ENCODE results near the gene ITIH3. TPM values are rescaled to one million over a fixed set of nuclear protein-coding genes. Genes with fewer than 3 reads are reported as not detected.
A peak's percentile ranks its signal among the peaks of the same experiment; 100 is the strongest.

The ITIH3 gene
- total and polyA plus RNA-seq, 2 donors from 2014 or later: 2.1 to 2.3 TPM

DNA sequence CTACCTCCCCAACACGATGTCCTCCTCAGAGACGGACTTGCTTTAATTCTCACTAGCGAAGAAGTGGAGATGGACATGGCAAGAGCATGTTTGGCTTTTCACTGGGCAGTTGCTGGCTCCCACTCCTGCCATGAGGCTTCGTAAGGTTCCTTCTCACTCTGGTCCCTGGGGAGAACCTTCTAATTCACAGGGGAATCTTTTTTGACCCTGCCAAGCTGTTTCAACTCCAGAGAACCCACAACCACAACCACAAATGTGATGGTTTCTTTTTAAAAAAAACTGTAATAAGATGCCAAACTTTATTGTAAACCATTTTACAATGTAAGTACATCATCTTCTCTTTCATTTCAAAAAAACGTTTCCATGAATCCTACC is 41.9 kb downstream of the ITIH3 start:
- Histone ChIP-seq H3K4me3 (ENCODE audit: low read length in 3 of 3) (no peak overlapping the region), H3K27me3 (ENCODE audit: control insufficient read depth, insufficient read depth, low read length) (no peaks in the 10 kb centered on the region), H3K9me3 (ENCODE audit: control insufficient read depth in 2 of 3, insufficient read depth in 1 of 3, low read length in 3 of 3) (no peaks in the 10 kb centered on the region), H3K9ac (ENCODE audit: low read length in 3 of 3) (no peak overlapping the region), H3K36me3 (ENCODE audit: control insufficient read depth in 2 of 3, insufficient read depth in 3 of 3, low read length in 3 of 3) (peaks cover 0 to 10% (median 7%) of the 10 kb centered on the region in 3 donors), H3K4me1 (ENCODE audit: control insufficient read depth in 2 of 3, insufficient read depth in 2 of 3, low read depth in 1 of 3, low read length in 3 of 3) (no peaks in the 10 kb centered on the region), H3K27ac (ENCODE audit: low read depth in 2 of 2, low read length in 2 of 2) (no peak overlapping the region)
- no peak for FAIRE-seq
- intact Hi-C loops (cut with DNase I): no loop called here
- no peak for TF ChIP-seq CTCF (IDR thresholded peaks at IDR 0.05; ENCODE audit: borderline replicate concordance, extremely low read depth, insufficient read depth)
- no peak for DNase-seq

DNA sequence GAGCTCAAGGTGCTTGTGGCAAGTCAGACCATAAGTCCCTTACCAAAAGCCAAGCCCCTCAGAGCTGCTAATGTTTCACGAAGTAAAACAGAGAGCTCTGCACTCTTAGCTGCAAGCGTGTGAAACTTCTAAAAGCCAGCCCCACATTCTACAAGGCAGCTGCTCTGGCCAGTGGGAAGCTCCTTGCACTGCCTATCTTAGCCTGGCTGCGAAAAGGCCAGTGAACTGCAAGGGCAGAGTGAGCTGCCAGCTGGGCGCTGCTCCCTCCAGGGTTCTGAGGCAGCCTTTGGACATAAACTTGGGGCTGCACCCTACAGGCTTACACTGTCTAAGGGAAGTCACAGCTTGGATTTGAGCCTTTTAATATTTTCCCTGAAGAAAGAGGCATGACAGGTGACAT is 42.4 kb downstream of the ITIH3 start:
- FAIRE-seq (no peak), DNase-seq (peak in 1 of 5 donors; percentile 32)
- H3K9ac ChIP-seq (ENCODE audit: low read length in 3 of 3): no peak overlapping the region
- H3K4me3 ChIP-seq (ENCODE audit: low read length in 3 of 3): no peak overlapping the region
- no peak for TF ChIP-seq CTCF (IDR thresholded peaks at IDR 0.05; ENCODE audit: borderline replicate concordance, extremely low read depth, insufficient read depth)
- H3K4me1 ChIP-seq (ENCODE audit: control insufficient read depth in 2 of 3, insufficient read depth in 2 of 3, low read depth in 1 of 3, low read length in 3 of 3): no peaks in the 10 kb centered on the region
- intact Hi-C loops (cut with DNase I): no loop called here
- no peaks in the 10 kb centered on the region for H3K27me3 ChIP-seq (ENCODE audit: control insufficient read depth, insufficient read depth, low read length)
- H3K27ac ChIP-seq (ENCODE audit: low read depth in 2 of 2, low read length in 2 of 2): no peak overlapping the region
- peaks cover 0 to 15% (median 12%) of the 10 kb centered on the region in 3 donors for H3K36me3 ChIP-seq (ENCODE audit: control insufficient read depth in 2 of 3, insufficient read depth in 3 of 3, low read length in 3 of 3)
- H3K9me3 ChIP-seq (ENCODE audit: control insufficient read depth in 2 of 3, insufficient read depth in 1 of 3, low read length in 3 of 3): no peaks in the 10 kb centered on the region

- intact Hi-C loops (cut with DNase I): no loop called here
- H3K36me3 ChIP-seq (ENCODE audit: control insufficient read depth in 2 of 3, insufficient read depth in 3 of 3, low read length in 3 of 3): peaks cover 0 to 23% (median 19%) of the 10 kb centered on the region in 3 donors
- no peak for TF ChIP-seq CTCF (IDR thresholded peaks at IDR 0.05; ENCODE audit: borderline replicate concordance, extremely low read depth, insufficient read depth)
- H3K9me3 ChIP-seq (ENCODE audit: control insufficient read depth in 2 of 3, insufficient read depth in 1 of 3, low read length in 3 of 3): no peaks in the 10 kb centered on the region
- DNase-seq: peak in 1 of 5 donors; percentile 20
- no peaks in the 10 kb centered on the region for H3K4me1 ChIP-seq (ENCODE audit: control insufficient read depth in 2 of 3, insufficient read depth in 2 of 3, low read depth in 1 of 3, low read length in 3 of 3)
- H3K27ac ChIP-seq (ENCODE audit: low read depth in 2 of 2, low read length in 2 of 2): no peak overlapping the region
- no peak overlapping the region for H3K9ac ChIP-seq (ENCODE audit: low read length in 3 of 3)
- H3K4me3 ChIP-seq (ENCODE audit: low read length in 3 of 3): no peak overlapping the region
- FAIRE-seq: no peak
- H3K27me3 ChIP-seq (ENCODE audit: control insufficient read depth, insufficient read depth, low read length): no peaks in the 10 kb centered on the region
These were observed 44.1 kb downstream of the ITIH3 start for GRCh38 chr3:52838561-52839267.

- no peaks in the 10 kb centered on the region for H3K27me3 ChIP-seq (ENCODE audit: control insufficient read depth, insufficient read depth, low read length)
- H3K27ac ChIP-seq (ENCODE audit: low read depth in 2 of 2, low read length in 2 of 2): no peak overlapping the region
- intact Hi-C loops (cut with DNase I): no loop called here
- no peaks in the 10 kb centered on the region for H3K4me1 ChIP-seq (ENCODE audit: control insufficient read depth in 2 of 3, insufficient read depth in 2 of 3, low read depth in 1 of 3, low read length in 3 of 3)
- FAIRE-seq (no peak), DNase-seq (peak in 1 of 5 donors; percentile 11)
- no peak for TF ChIP-seq CTCF (IDR thresholded peaks at IDR 0.05; ENCODE audit: borderline replicate concordance, extremely low read depth, insufficient read depth)
- H3K9ac ChIP-seq (ENCODE audit: low read length in 3 of 3): no peak overlapping the region
- peaks cover 0 to 27% (median 19%) of the 10 kb centered on the region in 3 donors for H3K36me3 ChIP-seq (ENCODE audit: control insufficient read depth in 2 of 3, insufficient read depth in 3 of 3, low read length in 3 of 3)
- H3K4me3 ChIP-seq (ENCODE audit: low read length in 3 of 3): no peak overlapping the region
- H3K9me3 ChIP-seq (ENCODE audit: control insufficient read depth in 2 of 3, insufficient read depth in 1 of 3, low read length in 3 of 3): no peaks in the 10 kb centered on the region
These were observed 44.6 kb downstream of the ITIH3 start for GRCh38 chr3:52839268-52839575.
